ENCODE results near the gene PAPOLG. TPM values are rescaled to one million over a fixed set of nuclear protein-coding genes. Genes with fewer than 3 reads are reported as not detected.

PAPOLG gene
- total RNA-seq, 2 experiments from 2014 or later = 14.1 to 16.1 TPM

- intact Hi-C loops (cut with micrococcal nuclease) = no loop called here
- no peak for DNase-seq
- H3K9me3 Mint-ChIP-seq = no peaks in the 10 kb centered on the region
- no peaks in the 10 kb centered on the region for H3K36me3 Mint-ChIP-seq (ENCODE audit: low read depth)
- CTCF ChIA-PET = interaction anchor here (1.1 to 2.5 kb wide), 3 partner anchors 9 to 172 kb away, joined by 4 to 8 read pairs (median 5); partner anchors contain the start of gene REL
- H3K4me1 Mint-ChIP-seq (ENCODE audit: low read depth) = peaks cover 33% of the 10 kb centered on the region
- no peak overlapping the region for H3K27ac Mint-ChIP-seq
- no peaks in the 10 kb centered on the region for H3K27me3 Mint-ChIP-seq (ENCODE audit: low read depth)
- H3K4me3 Mint-ChIP-seq = no peak overlapping the region
Measured at GRCh38 chr2:60827369-60827768, 71.3 kb downstream of the PAPOLG start.

GRCh38 chr2:60830991-60831390 is 74.9 kb downstream of the PAPOLG start:
- no peak for DNase-seq
- intact Hi-C loops (cut with micrococcal nuclease) = no loop called here
- Mint-ChIP-seq H3K36me3 (ENCODE audit: low read depth) (no peaks in the 10 kb centered on the region), H3K4me1 (ENCODE audit: low read depth) (peaks cover 57% of the 10 kb centered on the region), H3K27ac (no peak overlapping the region), H3K9me3 (no peaks in the 10 kb centered on the region), H3K27me3 (ENCODE audit: low read depth) (no peaks in the 10 kb centered on the region), H3K4me3 (no peak overlapping the region)
- CTCF ChIA-PET = interaction anchor here (2.1 to 2.4 kb wide), 2 partner anchors 9 to 12 kb away, joined by 6 to 8 read pairs; no protein-coding TSS in a partner anchor

DNA sequence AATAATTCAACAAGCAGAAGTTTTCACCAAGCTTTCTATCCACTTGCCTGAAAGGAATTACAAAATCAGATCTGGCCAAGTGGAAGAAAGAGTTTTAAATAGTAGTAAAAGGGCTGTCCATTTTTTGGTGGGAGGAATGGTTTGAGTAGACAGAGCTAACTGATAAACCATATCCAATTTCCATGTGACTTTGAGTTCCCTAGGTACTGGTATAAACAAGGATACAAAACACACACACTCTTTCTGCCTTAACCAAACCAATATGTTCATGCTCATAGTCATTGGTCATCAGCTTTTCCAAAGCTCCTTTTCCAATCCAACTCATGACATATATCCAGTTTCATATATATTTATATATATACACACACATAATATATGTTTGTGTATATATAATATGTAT is 75.9 kb downstream of the PAPOLG start:
- Mint-ChIP-seq H3K27ac (no peak overlapping the region), H3K4me1 (ENCODE audit: low read depth) (peaks cover 48% of the 10 kb centered on the region), H3K9me3 (no peaks in the 10 kb centered on the region), H3K36me3 (ENCODE audit: low read depth) (no peaks in the 10 kb centered on the region), H3K4me3 (no peak overlapping the region), H3K27me3 (ENCODE audit: low read depth) (no peaks in the 10 kb centered on the region)
- intact Hi-C loops (cut with micrococcal nuclease) = loop anchor here (1.0 to 2.0 kb wide), 6 partner anchors 12 to 145 kb away; partner anchors contain the start of gene REL
- DNase-seq = no peak
- CTCF ChIA-PET = interaction anchor here (1.0 to 2.4 kb wide), 4 partner anchors 10 to 42 kb away, joined by 3 to 8 read pairs (median 4); no protein-coding TSS in a partner anchor

- Mint-ChIP-seq H3K4me1 (ENCODE audit: low read depth) (peaks cover 42% of the 10 kb centered on the region), H3K9me3 (no peaks in the 10 kb centered on the region), H3K27ac (peak overlapping the region; percentile 15), H3K27me3 (ENCODE audit: low read depth) (no peaks in the 10 kb centered on the region), H3K36me3 (ENCODE audit: low read depth) (no peaks in the 10 kb centered on the region), H3K4me3 (no peak overlapping the region)
- intact Hi-C loops (cut with micrococcal nuclease) = loop anchor here (1.0 to 2.0 kb wide), 6 partner anchors 12 to 145 kb away; partner anchors contain the start of gene REL
- CTCF ChIA-PET = interaction anchor here (1.0 to 2.4 kb wide), 8 partner anchors 11 to 166 kb away, joined by 3 to 8 read pairs (median 4); no protein-coding TSS in a partner anchor
- no peak for DNase-seq
Measured at GRCh38 chr2:60832621-60833020, 76.6 kb downstream of the PAPOLG start.

DNA sequence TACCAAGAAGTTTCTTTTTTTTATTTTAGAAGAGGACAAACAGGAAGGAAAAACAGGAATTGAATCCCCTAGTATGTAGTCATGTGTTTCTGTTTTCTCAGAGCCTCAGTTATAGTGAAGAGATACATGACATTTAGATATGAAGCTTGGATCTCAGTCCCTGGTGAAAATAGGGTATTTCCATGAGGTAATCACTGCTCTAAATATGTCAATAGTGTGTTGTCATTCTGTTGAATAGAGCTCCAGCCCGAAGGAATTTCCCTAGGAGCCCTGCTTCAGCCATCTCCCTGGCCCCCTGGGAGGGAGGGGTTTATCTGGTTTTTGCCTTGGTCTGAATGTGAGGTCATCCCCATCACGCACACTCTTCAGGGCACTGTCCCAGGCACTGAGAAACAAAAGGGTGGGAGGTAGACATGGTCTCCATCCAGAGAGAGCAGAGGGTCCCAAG is 78.2 kb downstream of the PAPOLG start:
- H3K9me3 Mint-ChIP-seq = no peaks in the 10 kb centered on the region
- H3K4me3 Mint-ChIP-seq = no peak overlapping the region
- peaks cover 43% of the 10 kb centered on the region for H3K4me1 Mint-ChIP-seq (ENCODE audit: low read depth)
- DNase-seq = no peak
- intact Hi-C loops (cut with micrococcal nuclease) = no loop called here
- H3K27ac Mint-ChIP-seq = no peak overlapping the region
- CTCF ChIA-PET = interaction anchor here (0.7 to 1.0 kb wide), 2 partner anchors 29 to 48 kb away, joined by 3 to 5 read pairs; no protein-coding TSS in a partner anchor
- no peaks in the 10 kb centered on the region for H3K27me3 Mint-ChIP-seq (ENCODE audit: low read depth)
- no peaks in the 10 kb centered on the region for H3K36me3 Mint-ChIP-seq (ENCODE audit: low read depth)

DNA sequence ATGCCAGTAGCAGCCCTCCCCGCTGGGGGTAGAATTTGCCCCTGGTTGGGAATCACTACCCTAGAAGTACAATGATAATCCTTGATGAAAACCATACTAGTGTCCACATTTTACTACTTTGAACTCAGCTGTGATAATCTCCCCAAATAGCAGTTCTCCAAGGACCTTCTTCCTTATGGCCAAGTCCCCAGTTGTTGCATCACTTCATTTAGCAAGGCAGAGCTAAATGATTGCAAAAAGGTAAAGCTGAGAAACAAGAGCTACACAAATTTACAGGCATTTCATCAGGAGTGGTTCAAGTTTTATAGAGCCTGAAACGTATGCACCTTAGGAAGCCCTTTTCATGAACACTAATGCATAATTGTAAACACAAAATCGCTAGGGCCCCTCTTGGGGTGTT is 80.4 kb downstream of the PAPOLG start:
- no peak overlapping the region for H3K4me3 Mint-ChIP-seq
- peaks cover 43% of the 10 kb centered on the region for H3K4me1 Mint-ChIP-seq (ENCODE audit: low read depth)

GRCh38 chr2:60837123-60837522 is 81.1 kb downstream of the PAPOLG start:
- no peak for DNase-seq
- peaks cover 41% of the 10 kb centered on the region for H3K4me1 Mint-ChIP-seq (ENCODE audit: low read depth)
- no peaks in the 10 kb centered on the region for H3K36me3 Mint-ChIP-seq (ENCODE audit: low read depth)
- no peaks in the 10 kb centered on the region for H3K27me3 Mint-ChIP-seq (ENCODE audit: low read depth)
- intact Hi-C loops (cut with micrococcal nuclease) = no loop called here
- no peak overlapping the region for H3K27ac Mint-ChIP-seq
- CTCF ChIA-PET = no interaction called here
- H3K4me3 Mint-ChIP-seq = no peak overlapping the region
- H3K9me3 Mint-ChIP-seq = no peaks in the 10 kb centered on the region

More for the DNA sequence above, 80.4 kb downstream of the PAPOLG start:
- Mint-ChIP-seq H3K27ac (no peak overlapping the region), H3K36me3 (ENCODE audit: low read depth) (no peaks in the 10 kb centered on the region), H3K27me3 (ENCODE audit: low read depth) (no peaks in the 10 kb centered on the region), H3K9me3 (no peaks in the 10 kb centered on the region)
- intact Hi-C loops (cut with micrococcal nuclease) = no loop called here
- no peak for DNase-seq
- CTCF ChIA-PET = interaction anchor here (0.6 kb wide), 1 partner anchor 292 kb away, joined by 3 read pairs; no protein-coding TSS in a partner anchor

GRCh38 chr2:60838481-60838880 is 82.4 kb downstream of the PAPOLG start:
- Mint-ChIP-seq H3K27ac (no peak overlapping the region), H3K4me3 (no peak overlapping the region), H3K27me3 (ENCODE audit: low read depth) (no peaks in the 10 kb centered on the region), H3K9me3 (no peaks in the 10 kb centered on the region), H3K4me1 (ENCODE audit: low read depth) (peaks cover 32% of the 10 kb centered on the region), H3K36me3 (ENCODE audit: low read depth) (no peaks in the 10 kb centered on the region)
- DNase-seq = no peak
- CTCF ChIA-PET = interaction anchor here (1.0 to 1.7 kb wide), 2 partner anchors 16 to 19 kb away, joined by 4 to 13 read pairs; no protein-coding TSS in a partner anchor
- intact Hi-C loops (cut with micrococcal nuclease) = no loop called here

GRCh38 chr2:60839126-60839813 is 83.2 kb downstream of the PAPOLG start:
- Mint-ChIP-seq H3K9me3 (no peaks in the 10 kb centered on the region), H3K27ac (no peak overlapping the region), H3K36me3 (ENCODE audit: low read depth) (no peaks in the 10 kb centered on the region), H3K4me1 (ENCODE audit: low read depth) (peaks cover 32% of the 10 kb centered on the region), H3K27me3 (ENCODE audit: low read depth) (no peaks in the 10 kb centered on the region), H3K4me3 (no peak overlapping the region)
- CTCF ChIA-PET = interaction anchor here (1.0 to 1.7 kb wide), 2 partner anchors 16 to 20 kb away, joined by 4 to 13 read pairs; no protein-coding TSS in a partner anchor
- no peak for DNase-seq
- intact Hi-C loops (cut with micrococcal nuclease) = no loop called here

DNA sequence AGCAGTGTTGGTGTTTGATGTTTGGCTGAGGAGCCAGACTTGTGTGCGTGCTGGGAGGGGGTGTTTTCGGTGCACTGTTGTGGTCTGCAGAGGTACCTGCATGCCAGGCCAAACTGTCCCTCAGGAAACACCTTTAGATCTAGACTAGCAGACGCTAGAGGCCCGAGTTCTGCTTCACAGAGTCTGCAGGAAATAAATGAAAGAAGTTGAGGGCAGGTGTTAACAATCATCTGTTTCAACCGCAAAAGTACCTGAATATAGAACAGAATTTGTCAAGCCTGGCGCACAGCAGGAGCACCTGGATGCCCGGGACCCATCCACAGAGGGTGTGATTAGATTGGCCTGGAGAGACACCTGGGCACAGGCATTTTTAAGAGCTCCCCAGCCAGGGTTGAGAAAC is 84.8 kb downstream of the PAPOLG start:
- Mint-ChIP-seq H3K4me3 (no peak overlapping the region), H3K4me1 (ENCODE audit: low read depth) (peaks cover 27% of the 10 kb centered on the region), H3K27ac (no peak overlapping the region), H3K36me3 (ENCODE audit: low read depth) (no peaks in the 10 kb centered on the region), H3K9me3 (no peaks in the 10 kb centered on the region), H3K27me3 (ENCODE audit: low read depth) (no peaks in the 10 kb centered on the region)
- intact Hi-C loops (cut with micrococcal nuclease) = no loop called here
- DNase-seq = peak; percentile 38
- CTCF ChIA-PET = no interaction called here

GRCh38 chr2:60843006-60843405 is 86.9 kb downstream of the PAPOLG start:
- no peak for DNase-seq
- Mint-ChIP-seq H3K4me3 (no peak overlapping the region), H3K4me1 (ENCODE audit: low read depth) (peaks cover 26% of the 10 kb centered on the region), H3K27me3 (ENCODE audit: low read depth) (no peaks in the 10 kb centered on the region), H3K9me3 (no peaks in the 10 kb centered on the region), H3K36me3 (ENCODE audit: low read depth) (no peaks in the 10 kb centered on the region), H3K27ac (no peak overlapping the region)
- CTCF ChIA-PET = no interaction called here
- intact Hi-C loops (cut with micrococcal nuclease) = no loop called here

DNA sequence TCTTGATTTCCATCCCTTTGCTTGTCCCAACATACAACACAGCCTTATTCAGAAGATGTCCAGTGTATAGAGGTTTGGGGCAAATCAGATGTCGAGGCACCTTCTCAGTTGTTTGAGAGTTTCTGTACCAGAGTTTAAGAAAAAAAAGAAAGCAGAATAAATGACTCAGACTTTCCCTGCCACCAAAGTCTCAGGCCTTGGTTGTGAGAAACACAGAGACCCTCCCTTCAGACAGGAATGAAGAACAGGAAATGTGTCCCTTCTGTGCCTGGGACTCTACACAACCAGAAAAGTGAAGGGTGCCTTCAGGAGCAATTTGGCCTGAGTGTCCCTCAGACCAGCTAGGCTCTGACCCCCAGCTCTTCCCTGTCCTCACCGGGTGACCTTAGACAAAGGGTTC is 88.0 kb downstream of the PAPOLG start:
- CTCF ChIA-PET = no interaction called here
- Mint-ChIP-seq H3K27me3 (ENCODE audit: low read depth) (no peaks in the 10 kb centered on the region), H3K9me3 (no peaks in the 10 kb centered on the region)

GRCh38 chr2:60847854-60848253 is 91.8 kb downstream of the PAPOLG start:
- Mint-ChIP-seq H3K4me1 (ENCODE audit: low read depth) (peaks cover 12% of the 10 kb centered on the region), H3K36me3 (ENCODE audit: low read depth) (no peaks in the 10 kb centered on the region), H3K4me3 (no peak overlapping the region), H3K27ac (no peak overlapping the region), H3K27me3 (ENCODE audit: low read depth) (peaks cover 2% of the 10 kb centered on the region), H3K9me3 (no peaks in the 10 kb centered on the region)
- CTCF ChIA-PET = no interaction called here
- intact Hi-C loops (cut with micrococcal nuclease) = no loop called here
- DNase-seq = no peak

More for the DNA sequence above, 88.0 kb downstream of the PAPOLG start:
- Mint-ChIP-seq H3K4me1 (ENCODE audit: low read depth) (peaks cover 26% of the 10 kb centered on the region), H3K27ac (peak overlapping the region; percentile 4), H3K4me3 (no peak overlapping the region), H3K36me3 (ENCODE audit: low read depth) (no peaks in the 10 kb centered on the region)
- intact Hi-C loops (cut with micrococcal nuclease) = loop anchor here (1.0 kb wide), 5 partner anchors 12 to 37 kb away; partner anchors contain the start of gene REL
- DNase-seq = peak; percentile 64
